ENCODE data around the gene CALML6.

Gene CALML6

DNA sequence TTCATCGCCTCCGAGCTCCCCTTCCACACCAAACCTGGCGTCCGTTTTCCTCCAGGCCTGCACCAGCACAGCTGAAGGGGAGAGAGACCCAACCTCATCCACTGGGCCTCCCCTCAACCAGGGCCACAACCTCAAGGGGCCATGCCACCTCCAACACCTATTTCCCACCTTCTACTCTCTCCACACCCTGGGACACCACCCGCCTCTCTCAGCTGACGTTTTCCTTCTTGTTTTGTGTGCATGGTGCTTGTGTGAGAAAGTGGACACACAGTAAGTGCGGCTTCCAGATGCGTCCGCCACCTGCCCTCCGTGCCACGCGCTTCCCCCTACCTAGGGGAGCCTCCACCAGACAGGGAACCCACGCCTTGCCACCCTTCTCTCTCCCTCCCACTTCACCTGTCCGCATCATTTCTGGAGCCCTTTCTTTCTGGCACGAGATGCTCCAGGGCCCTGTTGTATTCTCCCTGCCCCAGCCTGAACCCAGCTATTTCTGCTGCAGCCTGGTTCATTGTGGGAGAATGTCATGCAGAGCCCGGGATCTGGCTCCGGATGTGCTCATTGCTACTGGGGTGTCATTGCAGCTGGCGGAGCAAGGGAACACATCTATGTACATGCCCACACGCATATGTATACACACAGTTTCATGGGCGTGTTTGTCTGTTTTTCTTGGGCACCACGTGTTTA, 22.8 kb upstream of the CALML6 start:
- DNase-seq (ENCODE audit: low read depth): no peak

DNA sequence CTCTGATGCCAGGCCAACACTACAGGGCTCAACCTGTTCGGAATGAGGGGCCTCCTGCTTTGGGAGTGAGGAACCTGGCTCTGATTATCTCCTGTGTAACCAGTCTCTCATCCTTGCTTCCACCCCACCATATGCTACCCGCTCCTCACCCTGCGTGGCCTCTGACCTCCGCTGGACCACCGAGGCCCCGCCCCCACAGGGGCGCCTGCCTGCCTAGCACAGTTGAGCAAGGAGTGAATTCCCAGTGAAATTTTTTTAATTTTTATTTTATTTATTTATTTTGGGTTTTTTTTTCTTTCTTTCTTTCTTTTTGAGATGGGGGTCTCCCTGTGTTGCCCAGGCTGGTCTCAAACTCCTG, 22.3 kb upstream of the CALML6 start:
- no peak for DNase-seq (ENCODE audit: low read depth)

DNA sequence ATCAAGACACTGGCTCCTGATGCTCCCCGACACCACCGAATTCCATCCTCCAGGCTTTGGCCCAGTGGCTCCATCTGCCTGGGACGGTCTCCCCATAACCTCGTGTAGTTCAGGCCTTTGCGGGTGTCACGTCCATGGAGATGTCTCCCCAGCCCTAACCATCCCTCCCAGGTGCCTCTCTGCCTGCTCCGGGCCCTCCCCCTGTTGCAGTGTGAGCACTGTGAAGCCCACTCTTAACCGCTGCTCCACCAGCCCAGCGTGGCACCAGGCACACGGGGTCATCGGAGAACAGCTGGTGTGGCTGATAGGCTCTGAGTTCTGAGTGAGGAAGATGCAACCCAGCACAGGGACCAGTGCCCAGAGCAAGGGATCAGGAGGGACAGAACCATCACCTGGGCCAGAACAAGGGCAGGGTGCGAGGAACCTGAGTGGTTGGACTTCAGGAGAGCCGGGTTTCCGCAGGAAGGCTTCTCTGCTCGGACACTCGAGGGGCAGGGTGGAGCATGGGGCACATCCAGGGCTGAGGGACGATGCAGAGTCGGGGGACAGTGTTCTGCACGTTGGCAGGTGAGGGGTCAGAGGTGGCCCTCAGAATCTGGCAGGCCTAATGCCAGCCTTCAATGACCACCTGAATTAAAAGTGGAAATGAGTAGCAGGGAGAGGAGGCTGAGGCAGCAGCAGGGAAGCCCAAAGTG, 21.6 kb upstream of the CALML6 start:
- DNase-seq (ENCODE audit: low read depth): no peak

DNA sequence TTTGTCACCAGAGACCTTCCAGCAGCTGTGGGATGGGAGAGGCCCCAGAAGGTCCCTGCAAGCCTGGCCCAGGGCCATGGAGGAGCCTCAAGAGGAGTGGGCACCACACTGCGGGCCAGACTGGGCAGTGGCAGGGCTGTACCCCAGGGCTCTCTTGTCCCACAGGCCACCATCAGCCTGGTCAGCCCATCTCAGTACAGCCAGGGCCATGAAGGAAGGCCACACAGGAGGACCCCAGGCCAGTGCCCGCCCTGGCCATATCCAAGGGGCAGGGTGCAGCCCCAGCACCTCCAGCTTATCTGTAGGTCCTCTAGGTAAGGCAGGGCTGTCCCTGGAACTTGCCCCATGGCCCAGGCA, 21.1 kb upstream of the CALML6 start:
- DNase-seq (ENCODE audit: low read depth): no peak

DNA sequence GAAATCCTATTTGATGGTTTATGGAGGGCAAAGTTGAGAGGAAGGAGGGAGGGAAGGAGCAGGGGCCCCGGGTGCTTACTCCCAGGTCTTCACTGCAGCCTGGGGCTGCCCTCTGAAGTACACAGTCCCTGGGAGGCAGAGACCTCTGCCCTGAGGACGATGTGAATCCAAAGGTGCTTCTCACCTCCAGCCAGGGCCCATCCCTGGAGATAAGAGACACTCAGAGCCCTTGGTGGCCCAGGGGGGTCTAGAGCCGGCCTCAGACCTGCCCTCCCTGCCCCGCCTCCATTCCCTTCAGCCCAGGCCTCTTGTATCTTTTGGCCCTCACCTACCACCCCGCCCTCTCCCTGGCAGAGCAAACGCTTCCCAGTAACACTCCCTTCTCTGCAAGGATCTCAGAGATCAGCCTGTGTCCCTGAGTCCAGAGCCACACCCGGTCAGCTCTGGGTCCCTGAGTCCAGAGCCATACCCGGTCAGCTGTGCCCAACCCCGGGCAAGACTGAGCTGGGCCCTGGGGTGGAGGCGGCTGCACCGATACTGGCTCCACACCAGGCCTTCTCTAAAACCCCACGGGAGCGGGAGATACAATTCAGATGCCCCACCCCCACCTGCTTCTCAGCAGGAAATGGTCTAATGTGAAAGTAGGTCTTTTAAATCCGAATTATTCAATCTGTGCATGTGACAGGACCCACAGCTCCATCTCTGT, 20.6 kb upstream of the CALML6 start:
- no peak for DNase-seq (ENCODE audit: low read depth)

DNA sequence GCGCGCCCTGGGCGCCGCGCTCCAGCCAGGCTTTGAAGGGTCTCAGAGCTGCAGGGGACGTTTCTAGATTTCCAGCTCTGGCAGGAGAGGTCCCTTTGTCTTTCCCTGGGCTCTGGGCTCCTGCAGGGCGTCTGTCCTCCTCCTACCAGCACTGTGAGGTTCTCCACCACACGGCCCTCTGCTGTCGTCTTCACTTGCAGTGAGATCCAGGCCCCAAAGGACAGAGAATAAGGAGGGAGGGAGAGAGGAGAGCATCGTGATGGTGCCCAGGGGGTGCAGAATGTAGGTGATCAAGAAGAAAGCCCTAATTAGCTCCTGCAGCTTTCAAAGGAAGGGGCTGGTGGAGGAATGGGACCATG, 20.0 kb upstream of the CALML6 start:
- DNase-seq (ENCODE audit: low read depth): no peak

DNA sequence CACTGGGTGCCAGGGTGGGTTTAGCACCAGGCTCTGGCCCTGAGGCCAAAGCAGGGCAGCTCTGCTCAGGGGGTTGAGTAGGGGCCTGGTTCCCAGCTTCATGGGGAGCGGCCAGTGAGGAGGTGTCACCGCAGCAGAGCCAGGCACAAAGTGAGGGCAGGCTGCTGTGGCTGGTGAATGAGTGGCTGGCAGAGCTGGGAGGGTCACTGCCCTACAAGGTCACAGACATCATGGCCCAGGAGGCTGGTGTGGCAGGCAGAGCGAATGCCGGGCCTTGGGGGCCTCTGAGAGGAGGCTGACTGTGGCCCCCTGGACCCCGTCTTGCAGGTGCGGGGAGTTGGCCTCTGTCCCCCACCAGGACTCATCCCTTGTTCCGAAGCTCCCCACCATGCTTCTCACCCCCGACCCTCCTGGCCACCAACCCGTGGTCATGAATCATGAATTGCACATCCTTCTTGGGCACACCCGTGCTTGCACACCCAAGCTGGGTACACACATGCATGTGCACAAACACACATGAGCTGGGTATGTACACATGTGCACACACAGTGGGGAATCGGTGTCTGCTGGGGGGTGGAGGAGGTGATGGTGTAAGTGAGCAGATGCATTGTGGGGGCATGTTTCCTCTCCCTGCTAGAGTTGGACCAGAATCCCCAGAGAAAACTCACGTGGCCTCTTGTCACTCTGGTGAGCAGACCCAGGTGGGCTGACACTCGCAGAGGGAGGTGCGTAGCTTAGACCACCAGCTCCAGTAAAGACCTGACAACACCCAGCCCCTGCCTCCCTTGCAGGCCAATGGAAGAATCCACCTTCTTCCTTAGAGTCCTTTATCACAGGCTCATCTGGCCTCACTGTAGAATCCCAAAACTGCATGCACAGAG, 19.4 kb upstream of the CALML6 start:
- no peak for DNase-seq (ENCODE audit: low read depth)

DNA sequence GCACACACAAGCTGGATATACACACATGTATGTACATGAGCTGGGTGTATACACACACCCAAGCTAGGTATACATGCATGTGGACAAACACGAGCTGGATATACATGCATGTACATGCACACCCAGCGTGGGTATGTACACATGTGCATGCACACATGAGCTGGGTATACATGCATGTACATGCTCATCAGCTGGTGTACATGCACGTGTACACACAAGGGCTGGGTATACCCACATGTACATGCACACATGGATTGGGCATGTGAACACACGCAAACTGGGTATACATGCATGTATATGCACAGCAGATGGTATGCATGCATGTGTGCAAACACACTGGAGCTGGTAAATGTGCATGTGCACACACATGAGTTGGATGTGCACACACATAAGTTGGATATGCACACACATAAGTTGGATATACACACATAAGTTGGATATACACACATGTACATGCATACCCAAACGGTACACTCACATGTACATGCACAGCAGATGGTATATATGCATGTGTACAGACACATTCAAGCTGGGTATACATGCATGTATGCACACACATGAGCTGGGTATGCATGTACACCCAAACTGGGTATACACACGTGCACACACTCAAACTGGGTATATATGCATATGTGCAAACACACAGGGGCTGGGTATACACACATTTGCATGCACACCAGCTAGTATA, 16.7 kb upstream of the CALML6 start:
- no peak for DNase-seq (ENCODE audit: low read depth)

DNA sequence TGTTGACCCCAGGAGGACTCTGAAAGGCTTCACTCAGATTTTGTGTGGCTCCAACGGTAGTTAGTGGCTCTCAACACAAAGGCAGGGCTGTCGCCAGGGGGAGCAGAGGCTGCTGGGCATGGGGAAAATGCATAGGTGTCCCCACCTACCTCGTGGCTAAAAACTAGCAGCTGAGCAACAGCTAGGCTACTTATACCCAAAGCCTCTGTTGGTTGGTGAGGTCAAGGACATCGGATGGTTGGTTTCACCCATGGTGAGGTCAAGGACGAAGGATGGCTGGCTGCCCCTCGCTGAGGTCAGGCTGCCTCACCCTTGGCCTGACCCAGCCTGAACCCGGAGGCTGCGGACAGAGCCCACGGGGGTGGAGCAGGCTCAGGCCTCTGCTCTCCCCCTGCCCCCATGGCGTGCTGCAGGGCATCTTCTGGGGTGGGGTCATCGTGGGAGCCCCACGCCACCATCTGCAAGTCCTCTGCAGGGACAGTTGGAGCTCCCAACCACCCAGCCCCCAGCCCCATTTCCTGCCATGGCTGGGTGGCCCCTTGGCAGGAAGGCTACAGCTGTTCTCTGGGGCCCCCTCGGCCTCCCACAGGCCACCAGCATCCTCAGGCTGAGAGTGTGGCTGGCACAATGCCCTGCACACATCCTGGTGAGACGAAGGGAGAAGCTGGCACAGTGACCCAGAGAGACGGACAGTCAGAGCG, 15.6 kb upstream of the CALML6 start:
- no peak for DNase-seq (ENCODE audit: low read depth)

DNA sequence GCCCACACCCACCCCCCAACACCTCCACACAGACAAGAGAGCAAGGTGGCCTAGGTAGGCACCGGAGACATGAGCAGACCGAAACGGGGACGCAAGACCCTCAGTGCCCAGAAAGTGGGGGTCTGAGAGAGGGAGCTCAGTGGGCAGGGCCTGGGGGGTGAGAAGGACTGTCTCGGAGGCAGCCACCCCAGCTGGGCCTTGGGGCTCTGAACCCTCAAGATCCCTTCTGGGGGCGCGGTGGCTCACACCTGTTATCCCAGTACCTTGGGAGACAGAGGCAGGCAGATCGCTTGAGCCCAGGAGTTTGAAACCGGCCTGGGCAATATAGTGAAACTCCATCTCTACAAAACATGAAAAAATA, 15.1 kb upstream of the CALML6 start:
- DNase-seq (ENCODE audit: low read depth): no peak

DNA sequence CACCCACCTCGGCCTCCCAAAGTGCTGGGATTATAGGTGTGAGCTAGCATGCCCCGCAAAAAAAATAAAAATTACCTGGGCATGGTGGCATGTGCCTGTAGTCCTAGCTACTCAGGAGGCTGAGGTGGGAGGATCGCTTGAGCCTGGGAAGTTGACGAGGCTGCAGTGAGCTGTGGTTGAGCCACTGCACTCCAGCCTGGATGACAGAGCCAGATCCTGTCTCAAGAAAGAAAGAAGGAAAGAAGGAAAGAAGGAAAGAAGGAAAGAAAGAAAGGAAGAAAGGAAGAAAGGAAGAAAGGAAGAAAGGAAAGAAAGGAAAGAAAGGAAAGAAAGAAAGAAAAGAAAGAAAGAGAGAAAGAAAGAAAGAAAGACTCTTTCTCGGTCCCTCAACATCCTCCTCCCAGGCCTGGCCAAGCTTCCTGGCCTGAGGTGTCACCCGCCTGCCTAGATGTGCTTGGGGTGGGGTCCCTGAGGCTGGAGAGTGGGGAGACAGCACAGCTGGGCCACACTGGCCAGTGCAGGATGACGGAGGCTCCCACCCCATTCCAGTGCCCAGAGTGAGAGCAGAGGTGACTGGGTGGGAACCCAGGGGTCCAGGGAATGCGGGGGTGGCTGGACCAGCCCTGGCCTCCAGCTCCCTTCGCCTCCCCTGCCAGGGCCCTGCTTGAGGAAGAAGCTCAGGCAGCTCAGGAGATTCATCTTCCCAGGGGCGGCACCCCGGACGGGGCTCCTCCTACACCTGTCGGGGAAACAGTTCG, 14.0 kb upstream of the CALML6 start:
- DNase-seq (ENCODE audit: low read depth): no peak

DNA sequence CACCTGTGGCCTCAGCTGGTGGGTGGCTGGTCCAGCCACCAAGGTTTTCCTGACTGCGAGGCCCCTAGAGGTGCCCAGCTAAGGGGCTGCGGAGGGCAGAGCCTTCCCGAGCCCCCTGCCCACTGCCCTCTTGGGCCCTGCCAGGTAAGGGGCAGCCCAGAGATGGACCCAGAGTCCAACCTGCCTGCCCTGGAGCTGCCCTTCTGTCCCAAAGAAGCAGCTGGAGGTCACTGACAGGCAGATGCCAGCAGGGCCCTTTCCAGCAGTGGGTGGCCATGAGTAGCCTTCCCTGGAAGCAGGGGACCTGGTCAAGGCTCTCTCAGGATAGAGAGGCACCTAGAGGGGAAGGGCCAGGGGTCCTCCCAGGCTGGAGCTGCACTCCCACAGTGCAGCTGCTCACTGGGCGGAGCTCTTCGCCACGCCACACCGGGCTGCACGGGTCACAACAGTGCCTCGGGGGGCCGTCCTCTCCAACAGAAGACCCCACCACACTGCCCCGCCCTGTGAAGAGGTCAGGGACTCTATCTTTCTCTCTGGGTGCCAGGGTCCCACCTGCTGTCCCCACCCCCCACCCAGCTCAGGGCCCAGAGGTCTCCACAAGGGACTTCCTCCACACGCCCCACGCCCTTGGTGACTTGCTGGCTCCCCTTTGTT, 13.3 kb upstream of the CALML6 start:
- no peak for DNase-seq (ENCODE audit: low read depth)

DNA sequence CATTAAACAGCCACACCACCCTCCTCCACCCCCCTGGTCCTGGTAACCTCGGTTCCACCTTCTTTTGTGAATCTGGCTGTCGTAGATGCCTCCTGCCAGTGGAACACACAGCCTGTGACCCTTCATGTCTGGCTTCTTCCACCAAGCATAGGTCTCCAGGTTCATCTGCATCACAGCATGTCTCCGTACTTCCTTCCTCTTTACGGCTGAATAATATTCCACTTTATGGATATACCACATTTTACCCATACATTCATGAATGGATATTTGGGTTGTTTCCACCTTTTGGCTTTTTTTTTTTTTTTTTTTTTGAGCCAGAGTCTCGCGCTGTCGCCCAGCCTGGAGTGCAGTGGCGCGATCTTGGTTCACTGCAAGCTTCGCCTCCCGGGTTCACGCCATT, 11.8 kb upstream of the CALML6 start:
- DNase-seq (ENCODE audit: low read depth): no peak

DNA sequence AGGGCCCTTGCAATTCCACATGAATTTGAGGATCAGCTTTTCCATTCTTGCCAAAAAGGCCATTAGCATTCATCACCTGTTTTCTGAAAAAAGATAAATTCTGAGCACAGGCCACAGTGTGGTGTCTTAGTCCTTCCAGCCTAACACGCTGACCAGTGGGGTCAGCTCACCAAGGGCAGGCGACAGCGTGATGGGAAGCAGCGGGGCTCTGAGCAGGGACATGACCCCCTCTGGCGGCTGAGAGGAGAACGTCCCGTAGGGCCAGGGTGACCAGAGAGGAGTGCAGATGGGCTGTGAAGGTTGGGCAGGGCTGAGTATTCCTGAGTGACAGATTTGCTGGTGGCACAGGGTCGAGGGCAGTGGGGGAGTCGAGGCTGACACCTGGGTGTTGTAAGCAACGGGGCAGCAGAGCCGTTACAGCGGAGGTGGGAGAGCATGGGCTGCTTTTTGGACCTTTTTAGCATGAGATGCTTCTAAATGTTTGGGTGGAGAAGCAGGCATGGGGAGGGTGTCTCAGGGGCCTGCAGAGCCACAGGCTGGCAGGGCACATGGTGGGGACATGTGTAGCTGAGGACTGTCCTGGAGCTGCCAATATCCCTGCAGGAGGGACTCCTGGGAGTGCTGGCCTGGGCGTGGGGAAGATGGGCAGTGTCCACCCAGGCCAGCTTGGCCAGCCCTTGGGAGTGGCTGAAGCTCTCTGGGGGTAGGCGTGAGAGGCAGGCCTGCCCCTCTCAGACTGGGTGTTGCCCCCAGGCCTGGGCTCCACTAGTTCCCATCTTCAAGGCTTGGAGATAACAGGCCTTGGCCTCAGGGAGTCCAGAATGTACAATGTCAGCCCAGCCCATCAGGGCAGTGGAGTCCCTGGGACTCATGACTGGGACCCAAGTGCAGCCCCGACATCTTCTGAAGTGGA, 8.6 kb upstream of the CALML6 start:
- peak; percentile 63 for DNase-seq (ENCODE audit: low read depth)

DNA sequence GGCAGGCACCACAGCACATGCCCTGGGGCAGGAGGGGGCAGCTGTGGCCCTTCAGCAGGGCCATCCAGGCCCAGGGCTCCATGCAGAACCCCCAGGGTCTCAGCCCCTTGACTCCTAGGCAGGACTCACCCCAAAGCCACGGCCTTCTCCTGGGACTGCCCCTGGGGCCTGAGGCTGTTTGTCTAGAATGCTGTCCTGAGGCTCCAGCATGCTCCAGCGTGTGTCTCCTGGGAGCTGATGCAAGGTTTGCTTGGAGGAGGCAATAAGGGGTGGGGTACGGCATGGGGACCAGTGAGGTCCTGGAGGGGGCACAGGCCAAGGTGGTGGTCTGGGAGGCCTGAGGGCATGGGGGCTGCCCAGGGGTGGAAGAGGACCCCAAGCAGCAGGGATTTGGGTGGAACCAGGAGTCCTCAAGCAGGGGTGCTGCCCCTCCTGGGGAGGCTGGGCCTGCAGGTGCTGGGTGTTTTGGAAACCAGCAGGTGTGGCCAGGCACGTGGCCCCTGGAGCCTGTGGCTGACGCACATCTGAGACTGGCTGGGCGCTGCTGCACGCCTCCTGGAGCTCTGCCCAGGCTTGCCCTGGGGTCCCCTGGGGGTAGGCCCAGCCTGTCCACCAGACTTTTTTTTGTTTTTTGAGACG, 7.8 kb upstream of the CALML6 start:
- no peak for DNase-seq (ENCODE audit: low read depth)

DNA sequence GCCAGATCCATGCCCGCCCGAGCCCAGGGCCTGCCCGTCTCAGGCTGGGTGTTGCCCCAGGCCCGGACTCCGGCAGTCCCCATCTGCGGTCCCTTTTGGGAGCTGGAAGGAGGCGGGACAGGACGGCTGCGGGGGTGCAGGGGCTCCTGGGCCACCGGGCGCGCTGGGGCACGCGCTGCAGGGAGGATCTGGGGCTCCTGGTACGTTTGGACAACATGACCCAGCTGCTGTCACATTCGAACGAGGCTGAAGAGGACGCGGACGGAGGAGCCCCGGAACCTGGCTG, 6.6 kb upstream of the CALML6 start:
- DNase-seq (ENCODE audit: low read depth): no peak

DNA sequence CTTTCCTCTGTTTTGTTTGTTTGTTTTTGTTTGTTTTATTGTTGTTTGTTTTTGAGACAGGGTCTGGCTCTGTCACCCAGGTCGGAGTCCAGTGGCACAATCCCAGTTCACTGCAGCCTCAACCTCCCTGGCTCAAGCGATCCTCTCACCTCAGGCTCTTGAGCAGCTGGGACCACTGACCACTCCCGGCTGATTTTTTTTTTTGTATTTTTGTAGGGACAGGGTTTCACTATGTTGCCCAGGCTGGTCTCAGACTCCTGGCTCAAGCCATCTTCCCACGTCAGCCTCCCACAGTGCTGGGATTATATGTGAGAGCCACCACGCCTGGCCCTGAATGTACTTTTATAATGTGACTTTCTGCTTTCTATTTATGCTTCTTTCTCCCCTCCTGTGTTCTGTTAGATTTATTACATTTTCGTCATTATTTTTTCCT, 5.0 kb upstream of the CALML6 start:
- DNase-seq (ENCODE audit: low read depth): no peak

DNA sequence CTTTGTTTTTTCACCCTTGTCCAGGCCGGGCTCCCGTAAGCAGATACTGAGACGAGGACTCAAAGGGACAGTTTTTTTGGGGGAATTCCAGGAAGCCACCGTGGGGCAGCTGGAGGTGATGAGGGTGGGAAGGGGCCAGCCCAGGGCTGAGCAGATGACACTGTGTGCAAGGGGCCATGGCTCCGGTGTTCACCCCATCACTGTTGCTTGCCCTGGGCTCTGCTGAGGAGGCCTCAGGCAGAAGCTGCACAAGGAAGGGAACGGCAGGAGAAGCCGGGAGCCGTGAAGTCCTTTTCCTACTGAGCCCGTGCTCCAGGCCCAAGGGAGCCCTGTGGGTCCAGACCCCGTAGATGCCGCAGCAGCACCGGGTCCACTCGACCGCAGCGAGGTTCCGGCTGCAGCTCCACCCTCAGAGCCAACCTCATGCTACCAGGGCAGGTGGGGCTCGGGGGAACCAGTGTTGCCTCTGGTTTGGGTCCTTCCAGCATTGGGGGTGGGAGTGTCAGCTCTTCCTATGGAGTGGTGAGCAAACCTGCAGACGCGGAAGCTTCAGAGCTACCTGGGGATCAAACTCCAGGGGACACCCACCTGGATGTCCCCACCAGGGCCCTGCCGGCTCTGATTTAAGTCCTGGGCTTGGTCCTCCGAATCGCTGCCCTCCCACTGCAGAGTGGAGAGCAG, 4.3 kb upstream of the CALML6 start:
- DNase-seq (ENCODE audit: low read depth): no peak
